ENCODE measurements around the gene ZNF202.

GRCh38 chr11:123690485-123690884, 51.0 kb downstream of the ZNF202 start:
- TF ChIP-seq CTCF (IDR thresholded peaks at IDR 0.05) (no peak), EZH2 (IDR thresholded peaks at IDR 0.05; ENCODE audit: borderline replicate concordance, insufficient read depth, low read depth, low read length, poor library complexity, severe bottlenecking) (no peak)

All from B cell (primary cell).